ENCODE results near the gene PATL2.
"Not testable (repeated sequence)": the region's sequence is repeated elsewhere in the genome, so short reads cannot be mapped to it uniquely, and the experiment has no call there.

Gene PATL2

GRCh38 chr15:44711096-44711742 lies at the start of gene PATL2, which contains the start of gene B2M:
Gene PATL2, minus strand, starts transcription at chr15:44711323. Its CDS starts 34,833 bp downstream, at chr15:44676490.
Gene B2M, plus strand, starts transcription at chr15:44711517. Its CDS starts 30 bp downstream, at chr15:44711547.
- Mint-ChIP-seq H3K27ac (peak within 1 kb of the TSS; percentile 100), H3K9me3 (no peaks in the 10 kb centered on the region), H3K27me3 (no peaks in the 10 kb centered on the region), H3K36me3 (peaks cover 51% of the 10 kb centered on the region), H3K4me1 (peaks cover 48% of the 10 kb centered on the region), H3K4me3 (peak within 1 kb of the TSS; percentile 98)

- H3K27ac Mint-ChIP-seq: no peak overlapping the region
- H3K4me3 Mint-ChIP-seq: no peak overlapping the region
- H3K36me3 Mint-ChIP-seq: peaks cover 24% of the 10 kb centered on the region
Observed at GRCh38 chr15:44753345-44753744, 42.2 kb upstream of the PATL2 start.

GRCh38 chr15:44743454-44743853 lies 32.3 kb upstream of the PATL2 start:
- H3K4me1 Mint-ChIP-seq: peaks cover 17% of the 10 kb centered on the region

More at GRCh38 chr15:44753345-44753744, 42.2 kb upstream of the PATL2 start:
- H3K4me1 Mint-ChIP-seq: peaks cover 11% of the 10 kb centered on the region
- no peaks in the 10 kb centered on the region for H3K27me3 Mint-ChIP-seq
- H3K9me3 Mint-ChIP-seq: peaks cover 22% of the 10 kb centered on the region

GRCh38 chr15:44739222-44739847 lies 28.2 kb upstream of the PATL2 start:
- H3K36me3 Mint-ChIP-seq, H3K27ac Mint-ChIP-seq, H3K27me3 Mint-ChIP-seq, H3K9me3 Mint-ChIP-seq: not testable (repeated sequence)
- Mint-ChIP-seq H3K4me1 (peaks cover 52% of the 10 kb centered on the region), H3K4me3 (peak overlapping the region; percentile 7)

More at GRCh38 chr15:44743454-44743853, 32.3 kb upstream of the PATL2 start:
- H3K27ac Mint-ChIP-seq, H3K9me3 Mint-ChIP-seq, H3K27me3 Mint-ChIP-seq, H3K4me3 Mint-ChIP-seq, H3K36me3 Mint-ChIP-seq: not testable (repeated sequence)

GRCh38 chr15:44738340-44738984 lies 27.3 kb upstream of the PATL2 start:
- Mint-ChIP-seq H3K27ac (peak overlapping the region; percentile 84), H3K4me1 (peaks cover 57% of the 10 kb centered on the region), H3K4me3 (peak overlapping the region; percentile 68), H3K9me3 (no peaks in the 10 kb centered on the region), H3K27me3 (no peaks in the 10 kb centered on the region), H3K36me3 (no peaks in the 10 kb centered on the region)

- H3K27me3 Mint-ChIP-seq: no peaks in the 10 kb centered on the region
- no peaks in the 10 kb centered on the region for H3K9me3 Mint-ChIP-seq
- peak within 1 kb of the TSS; percentile 85 for H3K4me3 Mint-ChIP-seq
- peaks cover 71% of the 10 kb centered on the region for H3K4me1 Mint-ChIP-seq
- H3K36me3 Mint-ChIP-seq: peaks cover 11% of the 10 kb centered on the region
- peak within 1 kb of the TSS; percentile 100 for H3K27ac Mint-ChIP-seq
Observed at GRCh38 chr15:44736181-44736765, 25.1 kb upstream of the PATL2 start, which contains the start of gene TRIM69. Gene TRIM69, plus strand, starts transcription at chr15:44736528. Its CDS starts 177 bp downstream, at chr15:44736705.

- Mint-ChIP-seq H3K27me3 (no peaks in the 10 kb centered on the region), H3K4me1 (peaks cover 75% of the 10 kb centered on the region), H3K36me3 (peaks cover 13% of the 10 kb centered on the region), H3K4me3 (peak overlapping the region; percentile 85), H3K27ac (peak overlapping the region; percentile 100), H3K9me3 (no peaks in the 10 kb centered on the region)
Observed at GRCh38 chr15:44735482-44736180, 24.5 kb upstream of the PATL2 start.

- Mint-ChIP-seq H3K27me3 (no peaks in the 10 kb centered on the region), H3K4me1 (peaks cover 73% of the 10 kb centered on the region), H3K9me3 (no peaks in the 10 kb centered on the region), H3K36me3 (peaks cover 13% of the 10 kb centered on the region), H3K27ac (peak overlapping the region; percentile 100), H3K4me3 (peak overlapping the region; percentile 85)
Observed at GRCh38 chr15:44734839-44735481, 23.8 kb upstream of the PATL2 start.

GRCh38 chr15:44729408-44730127 lies 18.4 kb upstream of the PATL2 start:
- no peaks in the 10 kb centered on the region for H3K9me3 Mint-ChIP-seq
- H3K36me3 Mint-ChIP-seq: peaks cover 15% of the 10 kb centered on the region
- H3K4me3 Mint-ChIP-seq: peak overlapping the region; percentile 100
- peaks cover 66% of the 10 kb centered on the region for H3K4me1 Mint-ChIP-seq
- H3K27me3 Mint-ChIP-seq: no peaks in the 10 kb centered on the region
- peak overlapping the region; percentile 100 for H3K27ac Mint-ChIP-seq

GRCh38 chr15:44728576-44729407 lies 17.7 kb upstream of the PATL2 start:
- Mint-ChIP-seq H3K27ac (peak overlapping the region; percentile 100), H3K36me3 (peaks cover 15% of the 10 kb centered on the region), H3K27me3 (no peaks in the 10 kb centered on the region), H3K4me3 (peak overlapping the region; percentile 100), H3K4me1 (peaks cover 70% of the 10 kb centered on the region), H3K9me3 (no peaks in the 10 kb centered on the region)

GRCh38 chr15:44728232-44728575 lies 17.1 kb upstream of the PATL2 start:
- H3K9me3 Mint-ChIP-seq, H3K27me3 Mint-ChIP-seq: not testable (repeated sequence)
- Mint-ChIP-seq H3K4me1 (peaks cover 70% of the 10 kb centered on the region), H3K36me3 (peaks cover 15% of the 10 kb centered on the region), H3K27ac (peak overlapping the region; percentile 100), H3K4me3 (peak overlapping the region; percentile 100)

GRCh38 chr15:44727485-44728231 lies 16.5 kb upstream of the PATL2 start:
- Mint-ChIP-seq H3K36me3 (peaks cover 15% of the 10 kb centered on the region), H3K4me1 (peaks cover 69% of the 10 kb centered on the region)

More at GRCh38 chr15:44727485-44728231, 16.5 kb upstream of the PATL2 start:
- no peaks in the 10 kb centered on the region for H3K27me3 Mint-ChIP-seq
- H3K4me3 Mint-ChIP-seq: peak overlapping the region; percentile 100
- H3K9me3 Mint-ChIP-seq: no peaks in the 10 kb centered on the region
- H3K27ac Mint-ChIP-seq: peak overlapping the region; percentile 100
